ENCODE measurements around the gene THAP11. TPM values are rescaled to one million over a fixed set of nuclear protein-coding genes. Genes with fewer than 3 reads are reported as not detected.
A peak's percentile ranks its signal among the peaks of the same experiment; 100 is the strongest.

Gene THAP11
- total and polyA plus RNA-seq, 2 experiments from 2014 or later, result 37.3 to 115 TPM

DNA sequence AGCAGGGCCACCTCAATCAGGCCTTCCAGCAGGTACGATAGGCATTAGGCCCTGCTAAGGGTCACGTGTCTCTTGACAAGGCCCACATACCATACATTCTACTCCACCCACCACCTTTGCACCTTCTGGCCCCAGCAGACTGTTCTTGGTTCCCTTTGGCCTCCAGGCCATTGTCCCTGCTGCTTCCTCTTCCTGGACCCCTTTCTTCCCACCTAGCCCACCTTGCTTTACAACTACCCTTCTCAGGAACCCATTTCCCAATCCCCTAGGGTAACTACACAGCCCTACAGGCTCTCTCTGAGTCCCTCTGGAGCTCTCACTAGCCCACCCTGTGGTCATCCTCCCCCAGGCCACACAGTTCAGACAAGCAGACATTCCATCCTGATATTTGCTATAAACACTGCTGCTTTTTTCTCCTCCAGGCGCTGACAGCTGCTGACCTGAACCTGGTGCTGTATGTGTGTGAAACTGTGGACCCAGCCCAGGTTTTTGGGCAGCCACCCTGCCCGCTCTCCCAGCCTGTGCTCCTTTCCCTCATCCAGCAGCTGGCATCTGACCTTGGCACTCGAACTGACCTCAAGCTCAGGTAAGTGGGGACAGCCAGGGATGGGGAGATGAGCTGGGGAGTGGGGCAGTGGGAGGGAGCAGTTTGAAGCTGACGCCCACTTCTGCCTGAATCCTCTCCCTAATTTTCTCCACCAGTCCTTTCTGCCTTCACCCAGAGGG is 41.2 kb downstream of the THAP11 start:
- Mint-ChIP-seq H3K36me3 (ENCODE audit: low read depth) (peaks cover 45% of the 10 kb centered on the region), H3K27ac (no peak overlapping the region; the same call in 1 of the 2 replicates), H3K4me3 (no peak overlapping the region; the same call in 2 of the 3 replicates), H3K4me1 (peaks cover 22% of the 10 kb centered on the region), H3K9me3 (no peaks in the 10 kb centered on the region; the same call in 2 of the 3 replicates), H3K27me3 (ENCODE audit: insufficient read depth, low read depth, poor library complexity) (peaks cover 20% of the 10 kb centered on the region)
- TF ChIP-seq POLR2AphosphoS5 (IDR thresholded peaks at IDR 0.05; ENCODE audit: low read depth) (no peak), JUNB (IDR thresholded peaks at IDR 0.05; ENCODE audit: unreplicated experiment) (no peak), EZH2phosphoT487 (IDR thresholded peaks at IDR 0.05; ENCODE audit: unreplicated experiment) (no peak), ZNF114 (CRISPR knock-in tag; IDR thresholded peaks at IDR 0.05) (no peak), EZH2 (IDR thresholded peaks at IDR 0.05; ENCODE audit: low read depth, unreplicated experiment) (no peak), ZNF331 (CRISPR knock-in tag; IDR thresholded peaks at IDR 0.05; ENCODE audit: low read depth) (no peak), REST (IDR thresholded peaks at IDR 0.05; ENCODE audit: unreplicated experiment) (no peak)
- TF ChIP-seq, protein P1, sequence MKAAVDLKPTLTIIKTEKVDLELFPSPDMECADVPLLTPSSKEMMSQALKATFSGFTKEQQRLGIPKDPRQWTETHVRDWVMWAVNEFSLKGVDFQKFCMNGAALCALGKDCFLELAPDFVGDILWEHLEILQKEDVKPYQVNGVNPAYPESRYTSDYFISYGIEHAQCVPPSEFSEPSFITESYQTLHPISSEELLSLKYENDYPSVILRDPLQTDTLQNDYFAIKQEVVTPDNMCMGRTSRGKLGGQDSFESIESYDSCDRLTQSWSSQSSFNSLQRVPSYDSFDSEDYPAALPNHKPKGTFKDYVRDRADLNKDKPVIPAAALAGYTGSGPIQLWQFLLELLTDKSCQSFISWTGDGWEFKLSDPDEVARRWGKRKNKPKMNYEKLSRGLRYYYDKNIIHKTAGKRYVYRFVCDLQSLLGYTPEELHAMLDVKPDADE (IDR thresholded peaks at IDR 0.05), result no peak
- Histone ChIP-seq H3K4me1 (ENCODE audit: insufficient read depth) (peaks cover 26% of the 10 kb centered on the region), H3K4me3 (no peak overlapping the region), H3K27me3 (ENCODE audit: insufficient read depth) (no peaks in the 10 kb centered on the region), H4K20me1 (replicated peaks; ENCODE audit: insufficient read depth) (no peaks in the 10 kb centered on the region; the same call in 1 of the 2 replicates), H3K27ac (ENCODE audit: low read depth) (peak overlapping the region; percentile 76; the same call in 1 of the 2 replicates), H3K9me2 (ENCODE audit: insufficient read depth) (no peaks in the 10 kb centered on the region), H3K36me3 (ENCODE audit: insufficient read depth) (peaks cover 11% of the 10 kb centered on the region; the same call in 1 of the 2 replicates), H2AFZ (no peak overlapping the region), H3K4me2 (no peak overlapping the region), H3F3A (replicated peaks; ENCODE audit: low read depth) (peaks cover 26% of the 10 kb centered on the region; the same call in 1 of the 2 replicates), H3K79me2 (replicated peaks; ENCODE audit: insufficient read depth) (no peaks in the 10 kb centered on the region)
- DNase-seq (ENCODE audit: low spot score) (no peak), ATAC-seq (no peak)

- no peak overlapping the region for H2AFZ ChIP-seq
Observed at GRCh38 chr16:67883872-67884261, 41.7 kb downstream of the THAP11 start.

More at GRCh38 chr16:67883872-67884261, 41.7 kb downstream of the THAP11 start:
- DNase-seq (ENCODE audit: low spot score) (peak; percentile 90), ATAC-seq (peak; percentile 76)
- peaks cover 22% of the 10 kb centered on the region for H3K4me1 Mint-ChIP-seq
- H3K27ac Mint-ChIP-seq, result no peak overlapping the region
- no peak overlapping the region for H3K4me3 Mint-ChIP-seq
- no peaks in the 10 kb centered on the region for H3K9me2 ChIP-seq (ENCODE audit: insufficient read depth)
- no peaks in the 10 kb centered on the region; the same call in 1 of the 2 replicates for H4K20me1 ChIP-seq (replicated peaks; ENCODE audit: insufficient read depth)
- peaks cover 7% of the 10 kb centered on the region; the same call in 1 of the 2 replicates for H3K36me3 ChIP-seq (ENCODE audit: insufficient read depth)
- H3K36me3 Mint-ChIP-seq (ENCODE audit: low read depth), result peaks cover 41% of the 10 kb centered on the region
- peaks cover 26% of the 10 kb centered on the region; the same call in 1 of the 2 replicates for H3F3A ChIP-seq (replicated peaks; ENCODE audit: low read depth)
- no peak overlapping the region; the same call in 1 of the 2 replicates for H3K4me2 ChIP-seq
- H3K27me3 ChIP-seq (ENCODE audit: insufficient read depth), result no peaks in the 10 kb centered on the region
- H3K4me1 ChIP-seq (ENCODE audit: insufficient read depth), result peaks cover 26% of the 10 kb centered on the region
- peaks cover 20% of the 10 kb centered on the region for H3K27me3 Mint-ChIP-seq (ENCODE audit: insufficient read depth, low read depth, poor library complexity)
- H3K9me3 Mint-ChIP-seq, result no peaks in the 10 kb centered on the region; the same call in 2 of the 3 replicates
- no peak overlapping the region for H3K4me3 ChIP-seq
- no peaks in the 10 kb centered on the region for H3K79me2 ChIP-seq (replicated peaks; ENCODE audit: insufficient read depth)
- no peak for TF ChIP-seq JUNB (IDR thresholded peaks at IDR 0.05; ENCODE audit: unreplicated experiment)
- TF ChIP-seq CREB1 (CRISPR knock-in tag; IDR thresholded peaks at IDR 0.05; ENCODE audit: low read depth), result no peak
- TF ChIP-seq, protein P2, sequence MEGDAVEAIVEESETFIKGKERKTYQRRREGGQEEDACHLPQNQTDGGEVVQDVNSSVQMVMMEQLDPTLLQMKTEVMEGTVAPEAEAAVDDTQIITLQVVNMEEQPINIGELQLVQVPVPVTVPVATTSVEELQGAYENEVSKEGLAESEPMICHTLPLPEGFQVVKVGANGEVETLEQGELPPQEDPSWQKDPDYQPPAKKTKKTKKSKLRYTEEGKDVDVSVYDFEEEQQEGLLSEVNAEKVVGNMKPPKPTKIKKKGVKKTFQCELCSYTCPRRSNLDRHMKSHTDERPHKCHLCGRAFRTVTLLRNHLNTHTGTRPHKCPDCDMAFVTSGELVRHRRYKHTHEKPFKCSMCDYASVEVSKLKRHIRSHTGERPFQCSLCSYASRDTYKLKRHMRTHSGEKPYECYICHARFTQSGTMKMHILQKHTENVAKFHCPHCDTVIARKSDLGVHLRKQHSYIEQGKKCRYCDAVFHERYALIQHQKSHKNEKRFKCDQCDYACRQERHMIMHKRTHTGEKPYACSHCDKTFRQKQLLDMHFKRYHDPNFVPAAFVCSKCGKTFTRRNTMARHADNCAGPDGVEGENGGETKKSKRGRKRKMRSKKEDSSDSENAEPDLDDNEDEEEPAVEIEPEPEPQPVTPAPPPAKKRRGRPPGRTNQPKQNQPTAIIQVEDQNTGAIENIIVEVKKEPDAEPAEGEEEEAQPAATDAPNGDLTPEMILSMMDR (conservative IDR thresholded peaks at IDR 0.05; ENCODE audit: low read depth in 2 of 2), result peak; percentile 83 to 90
- no peak for TF ChIP-seq EZH2 (IDR thresholded peaks at IDR 0.05; ENCODE audit: low read depth, unreplicated experiment)
- TF ChIP-seq REST (IDR thresholded peaks at IDR 0.05; ENCODE audit: unreplicated experiment), result no peak
- no peak for TF ChIP-seq POLR2AphosphoS5 (IDR thresholded peaks at IDR 0.05; ENCODE audit: low read depth)
- H3K27ac ChIP-seq (ENCODE audit: low read depth), result peak overlapping the region; percentile 88
